AG04449 (cell line): ENCODE measurements around the gene ACOX1.

Experiments
- CTCF ChIA-PET: fragments of 350-600 bp; formaldehyde crosslinking; extraction: SDS; loops from one replicate; lab custom pipeline; 2021; ENCODE audit warnings: antibody characterized with exemption; lab: Yijun Ruan, JAX
- POLR2A ChIA-PET: fragments of 400-600, 350-600 bp; formaldehyde crosslinking; extraction: SDS; loops from one replicate; lab custom pipeline; 2020; ENCODE audit warnings: antibody characterized with exemption, inconsistent platforms; lab: Yijun Ruan, JAX
- DNase-seq: peaks from one replicate; pipeline ENCODE4 v3.0.0-alpha.2; 2010; ENCODE audit warnings: low read depth, low spot score
- H3K4me3 ChIP-seq: 2 replicates; pipeline ENCODE4 v1.5.1; 2011; ENCODE audit warnings: low read depth, mild to moderate bottlenecking, control low read depth, low read length
- TF ChIP-seq, protein P1 (sequence below): IDR thresholded peaks from one replicate; pipeline ENCODE4 v1.5.1; 2011; ENCODE audit warnings: mild to moderate bottlenecking, moderate library complexity, low read length, control low read depth, inconsistent platforms; ENCODE audit not compliant: insufficient read depth; ENCODE audit errors: missing control alignments

The ACOX1 gene

DNA sequence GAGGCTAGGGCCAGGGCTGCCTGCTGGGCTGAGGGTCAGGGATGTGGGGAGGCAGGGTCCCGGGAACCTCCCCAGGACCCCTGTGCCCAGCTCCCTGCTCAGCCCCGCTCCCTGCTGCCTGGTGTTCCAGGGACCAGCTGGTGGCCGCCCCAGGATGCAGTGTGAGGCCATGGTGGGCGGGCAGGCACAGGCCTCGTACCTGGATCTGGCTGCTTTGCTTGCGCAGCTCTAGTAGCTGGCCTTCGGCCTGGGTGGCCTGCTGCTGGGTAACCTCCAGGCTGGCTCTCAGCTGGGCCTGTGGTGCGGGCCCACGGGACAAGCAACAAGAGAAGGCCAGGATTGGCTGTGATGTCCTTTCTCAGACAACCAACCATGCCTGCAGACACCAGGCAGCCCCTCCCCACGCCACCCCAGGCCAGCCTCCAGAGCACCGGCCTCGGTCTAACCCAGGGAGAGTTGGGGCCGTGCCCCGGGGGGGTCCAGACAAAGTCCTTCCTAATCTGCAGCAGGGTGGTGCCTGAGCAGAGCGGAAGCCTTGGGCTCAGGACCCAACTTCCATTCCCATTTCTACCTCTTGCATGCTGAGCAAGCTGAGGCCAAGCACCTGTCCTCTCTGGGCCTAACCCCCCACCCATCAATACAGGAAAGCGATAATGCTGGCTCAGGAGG is 86.3 kb downstream of the ACOX1 start:
- H3K4me3 ChIP-seq = no peak overlapping the region
- ChIA-PET CTCF (interaction anchor here (0.8 to 6.5 kb wide), 5 partner anchors 12 to 259 kb away, joined by 3 to 32 read pairs (median 4); partner anchors contain the start of genes MRPL38, SMIM5 and TRIM47), POLR2A (interaction anchor here (1.0 kb wide), 1 partner anchor 114 kb away, joined by 3 read pairs; no protein-coding TSS in a partner anchor)
- no peak for DNase-seq
- TF ChIP-seq, protein P1, sequence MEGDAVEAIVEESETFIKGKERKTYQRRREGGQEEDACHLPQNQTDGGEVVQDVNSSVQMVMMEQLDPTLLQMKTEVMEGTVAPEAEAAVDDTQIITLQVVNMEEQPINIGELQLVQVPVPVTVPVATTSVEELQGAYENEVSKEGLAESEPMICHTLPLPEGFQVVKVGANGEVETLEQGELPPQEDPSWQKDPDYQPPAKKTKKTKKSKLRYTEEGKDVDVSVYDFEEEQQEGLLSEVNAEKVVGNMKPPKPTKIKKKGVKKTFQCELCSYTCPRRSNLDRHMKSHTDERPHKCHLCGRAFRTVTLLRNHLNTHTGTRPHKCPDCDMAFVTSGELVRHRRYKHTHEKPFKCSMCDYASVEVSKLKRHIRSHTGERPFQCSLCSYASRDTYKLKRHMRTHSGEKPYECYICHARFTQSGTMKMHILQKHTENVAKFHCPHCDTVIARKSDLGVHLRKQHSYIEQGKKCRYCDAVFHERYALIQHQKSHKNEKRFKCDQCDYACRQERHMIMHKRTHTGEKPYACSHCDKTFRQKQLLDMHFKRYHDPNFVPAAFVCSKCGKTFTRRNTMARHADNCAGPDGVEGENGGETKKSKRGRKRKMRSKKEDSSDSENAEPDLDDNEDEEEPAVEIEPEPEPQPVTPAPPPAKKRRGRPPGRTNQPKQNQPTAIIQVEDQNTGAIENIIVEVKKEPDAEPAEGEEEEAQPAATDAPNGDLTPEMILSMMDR = no peak

DNA sequence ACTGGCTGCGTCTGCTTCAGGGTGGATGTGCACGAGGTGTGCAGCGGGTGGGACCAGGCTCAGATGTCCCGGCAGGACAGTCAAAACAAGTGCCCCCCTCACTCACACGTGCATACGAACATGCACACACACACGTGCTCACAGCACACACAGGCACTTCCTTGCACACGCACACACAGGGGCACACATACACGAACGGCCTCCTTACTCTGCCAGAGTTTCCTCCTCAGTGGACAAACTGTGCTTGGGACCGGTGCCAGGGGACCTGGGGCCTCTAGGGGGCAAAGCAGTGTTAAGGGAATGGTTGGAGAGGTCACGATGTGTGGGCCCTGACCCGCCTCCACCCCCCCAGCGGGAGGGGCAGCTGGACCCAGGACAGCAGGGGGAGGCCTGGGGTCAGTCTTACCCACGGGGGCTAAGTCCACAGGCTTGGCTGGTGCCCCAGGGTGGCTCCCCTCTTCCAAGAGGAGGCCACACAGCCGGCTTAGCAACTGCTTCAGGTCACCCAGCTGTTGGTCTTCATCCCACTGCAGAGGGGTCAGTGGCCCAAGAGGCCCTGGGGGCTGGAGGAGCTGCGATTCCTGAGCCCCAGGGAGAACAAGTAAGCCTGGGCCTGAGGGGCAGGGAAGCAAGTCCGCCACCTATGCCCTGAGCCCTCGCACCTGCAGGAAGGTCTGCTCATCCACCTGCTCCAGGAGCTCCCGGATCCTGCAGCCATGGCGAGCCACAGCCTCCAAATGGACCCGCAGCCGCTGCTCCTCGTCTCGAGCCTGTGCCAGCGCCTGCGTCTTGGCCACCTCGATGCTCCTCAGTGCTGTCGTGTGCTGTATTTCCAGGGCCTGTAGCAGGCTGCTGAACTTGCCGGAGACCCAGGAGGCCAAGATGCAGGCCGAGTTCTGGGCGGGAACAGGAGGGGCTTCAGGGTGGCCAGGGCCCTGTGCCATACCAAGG is 87.1 kb downstream of the ACOX1 start:
- no peak for DNase-seq
- TF ChIP-seq, protein P1 = no peak
- ChIA-PET CTCF (interaction anchor here (0.8 to 6.5 kb wide), 2 partner anchors 13 kb away, joined by 4 to 32 read pairs; partner anchors contain the start of genes MRPL38 and TRIM47), POLR2A (no interaction called here)
- H3K4me3 ChIP-seq = no peak overlapping the region
